GM10248 (cell line): ENCODE measurements around the gene NENF.

ENCODE experiments used
- CTCF ChIA-PET: fragments of 300-600 bp; sonication (Branson Sonifier 250); formaldehyde crosslinking; extraction: SDS; loops from one replicate; lab custom pipeline; 2021; ENCODE audit warnings: antibody characterized with exemption; lab: Yijun Ruan, JAX
- POLR2A ChIA-PET: fragments of 350-650 bp; sonication (Branson Sonifier 250); formaldehyde crosslinking; extraction: SDS; loops from one replicate; lab custom pipeline; 2020; ENCODE audit warnings: antibody characterized with exemption; lab: Yijun Ruan, JAX
- DNase-seq: peaks from one replicate; pipeline ENCODE4 v3.0.0; 2012; ENCODE audit errors: extremely low spot score
- CTCF ChIP-seq: IDR thresholded peaks from 2 replicates; pipeline ENCODE4 v1.5.1; 2012; ENCODE audit warnings: mild to moderate bottlenecking, low read depth; ENCODE audit errors: extremely low read depth, missing control alignments, control extremely low read depth

NENF gene

DNA sequence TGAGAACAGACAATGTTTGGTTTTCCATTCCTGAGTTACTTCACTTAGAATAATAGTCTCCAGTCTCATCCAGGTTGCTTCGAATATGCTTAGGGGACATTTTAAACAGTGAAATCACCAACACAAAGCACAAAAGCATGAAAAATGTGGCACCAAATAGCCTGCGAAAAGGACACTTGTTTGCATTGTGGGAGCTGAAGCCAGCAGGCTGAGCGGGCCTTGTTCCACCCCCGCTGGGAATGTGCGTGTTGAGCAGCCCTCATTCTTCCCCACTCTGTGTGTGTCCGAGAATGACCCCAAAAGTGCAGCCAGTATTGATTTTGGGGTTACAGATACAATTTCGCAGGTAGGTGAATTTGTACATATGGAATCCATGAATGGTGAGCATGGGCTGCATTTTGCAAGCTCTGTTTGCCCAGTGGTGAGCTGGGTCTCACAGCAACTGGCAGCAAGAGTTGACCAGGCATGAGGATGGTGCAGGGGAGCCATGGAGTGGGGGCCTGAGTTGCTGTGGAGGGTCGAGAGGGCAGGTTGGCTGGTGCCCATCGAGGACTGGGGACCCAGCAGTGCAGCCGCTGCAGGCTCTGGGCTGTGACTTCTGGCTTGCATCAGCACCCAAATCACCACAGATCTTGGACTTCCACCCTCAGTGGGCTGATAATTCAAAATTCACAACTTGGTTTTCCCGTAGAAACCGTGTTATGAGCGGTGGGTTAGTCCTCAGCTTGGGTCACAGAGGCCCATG, 29.4 kb downstream of the NENF start:
- no peak for TF ChIP-seq CTCF
- no peak for DNase-seq
- POLR2A ChIA-PET = no interaction called here
- CTCF ChIA-PET = interaction anchor here (1.0 to 13.7 kb wide), 3 partner anchors 7 to 16 kb away, joined by 4 to 190 read pairs (median 48); no protein-coding TSS in a partner anchor

GRCh38 chr1:212463565-212464285, 31.0 kb downstream of the NENF start:
- CTCF ChIA-PET = interaction anchor here (0.8 to 13.7 kb wide), 9 partner anchors 9 to 429 kb away, joined by 3 to 190 read pairs (median 4); partner anchors contain the start of gene NENF
- POLR2A ChIA-PET = interaction anchor here (0.8 kb wide), 1 partner anchor 145 kb away, joined by 3 read pairs; the partner anchor contains the start of gene ATF3
- TF ChIP-seq CTCF = no peak
- DNase-seq = no peak

GRCh38 chr1:212465311-212465710, 32.6 kb downstream of the NENF start:
- no peak for TF ChIP-seq CTCF
- no peak for DNase-seq
- CTCF ChIA-PET = interaction anchor here (0.6 to 13.7 kb wide), 8 partner anchors 11 to 394 kb away, joined by 3 to 190 read pairs (median 4); no protein-coding TSS in a partner anchor
- POLR2A ChIA-PET = no interaction called here

DNA sequence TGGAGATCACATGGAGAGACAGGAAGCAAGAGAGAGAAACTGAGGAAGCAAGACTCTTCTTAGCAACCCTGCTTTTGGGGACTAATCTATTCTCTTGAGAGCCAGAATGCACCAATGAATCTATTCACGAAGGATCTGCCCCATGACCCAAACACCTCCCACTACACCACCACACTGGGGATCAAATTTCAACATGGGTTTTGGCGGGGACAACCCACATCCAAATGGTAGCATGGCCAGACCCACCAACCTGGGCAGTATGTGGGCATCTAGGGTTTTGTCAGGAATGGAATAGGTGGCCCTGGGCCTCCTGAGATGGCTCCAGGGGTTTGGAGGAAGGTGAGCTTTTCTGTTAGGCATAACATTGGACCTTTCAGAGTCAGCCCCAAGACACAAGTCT, 33.7 kb downstream of the NENF start:
- DNase-seq = no peak
- ChIA-PET POLR2A (no interaction called here), CTCF (interaction anchor here (1.8 to 13.7 kb wide), 3 partner anchors 12 to 395 kb away, joined by 6 to 190 read pairs (median 48); no protein-coding TSS in a partner anchor)
- TF ChIP-seq CTCF = no peak

DNA sequence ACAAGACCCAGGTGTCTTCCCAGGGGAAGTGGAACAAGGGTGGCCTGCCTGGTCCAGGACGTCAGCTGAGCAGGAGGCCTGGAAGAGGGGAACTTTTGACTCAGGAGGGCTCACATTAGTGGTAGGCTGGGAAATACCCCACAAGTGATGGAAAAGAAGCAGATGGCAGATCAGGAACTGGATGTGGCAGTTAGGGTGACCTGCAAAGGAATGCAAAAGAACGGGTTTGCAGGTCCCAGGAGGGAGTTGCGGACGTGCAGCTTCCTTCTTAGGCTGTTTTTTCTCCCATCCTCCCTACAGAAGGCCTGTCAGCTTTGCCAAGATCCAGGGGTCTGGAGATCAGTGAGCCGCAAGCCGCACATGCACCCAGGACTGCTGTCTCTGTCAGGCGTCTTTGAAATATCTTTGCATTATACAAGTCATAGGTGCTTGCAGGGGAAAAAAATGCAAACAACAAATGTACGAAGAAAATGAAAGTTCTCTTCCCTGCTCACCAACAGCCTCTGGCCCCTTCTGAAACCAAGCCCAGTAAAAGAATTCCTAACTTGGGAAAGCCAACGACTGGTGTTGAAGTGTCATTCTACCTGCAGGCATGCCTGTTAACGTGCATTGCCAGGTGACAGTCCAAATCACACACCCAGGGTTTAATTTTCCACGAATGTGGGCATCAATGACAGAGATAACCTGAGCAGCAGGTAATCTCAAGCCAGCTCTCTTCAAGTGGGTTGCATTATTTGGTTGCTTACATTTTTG, 34.4 kb downstream of the NENF start:
- TF ChIP-seq CTCF = no peak
- CTCF ChIA-PET = interaction anchor here (1.3 to 13.7 kb wide), 3 partner anchors 11 to 404 kb away, joined by 3 to 190 read pairs (median 48); no protein-coding TSS in a partner anchor
- POLR2A ChIA-PET = no interaction called here

GRCh38 chr1:212467843-212468482, 35.2 kb downstream of the NENF start:
- TF ChIP-seq CTCF = no peak
- peak; percentile 50 for DNase-seq
- CTCF ChIA-PET = interaction anchor here (1.3 to 13.7 kb wide), 4 partner anchors 9 to 405 kb away, joined by 3 to 190 read pairs (median 8); no protein-coding TSS in a partner anchor
- POLR2A ChIA-PET = no interaction called here

More for the DNA sequence above, 34.4 kb downstream of the NENF start:
- DNase-seq = no peak
